H1 (cell line): Measurements from ENCODE around the gene VSIR. TPM values are rescaled to one million over a fixed set of nuclear protein-coding genes. Genes with fewer than 3 reads are reported as not detected.

Experiments
- CTCF ChIA-PET: fragments of 300-600 bp; sonication (Branson Sonifier 250); formaldehyde crosslinking; loops from one replicate; lab custom pipeline; 2021; ENCODE audit not compliant: partially characterized antibody; lab: Charles Lee
- POLR2A ChIA-PET: fragments of 300-600 bp; sonication (Branson Sonifier 250); formaldehyde crosslinking; loops from one replicate; lab custom pipeline; 2021; ENCODE audit warnings: inconsistent platforms; ENCODE audit not compliant: partially characterized antibody; lab: Charles Lee
- DNase-seq, 2 experiments: peaks; one replicate each; pipeline versions ENCODE4 v3.0.0 to v3.0.0-alpha.2; 2010 to 2022; ENCODE audit warnings: low spot score in 2 of 2, low read depth in 1 of 2, mixed read lengths in 1 of 2
- FAIRE-seq: peaks from 2 replicates; lab custom pipeline; 2011; peaks lifted over from hg19 to GRCh38; lab: Jason Lieb, UNC
- H2AFZ ChIP-seq: 2 replicates; pipeline ENCODE4 v1.8.1; 2012; ENCODE audit warnings: low read length, inconsistent platforms
- H2AK5ac ChIP-seq: 2 replicates; pipeline ENCODE4 v1.6.1; 2013; ENCODE audit warnings: low read depth, low read length
- H2BK120ac ChIP-seq: replicated peaks from 2 replicates; pipeline ENCODE3; 2013; ENCODE audit warnings: low read depth, low read length, inconsistent platforms
- H2BK12ac ChIP-seq: 2 replicates; pipeline ENCODE4 v1.6.1; 2013; ENCODE audit warnings: low read depth, low read length
- H2BK15ac ChIP-seq: 2 replicates; pipeline ENCODE4 v1.6.1; 2013; ENCODE audit warnings: low read length
- H2BK20ac ChIP-seq: 2 replicates; pipeline ENCODE4 v1.6.1; 2013; ENCODE audit warnings: low read length
- H2BK5ac ChIP-seq: 2 replicates; pipeline ENCODE4 v1.6.1; 2013; ENCODE audit warnings: low read depth, low read length
- H3K14ac ChIP-seq: 2 replicates; pipeline ENCODE4 v1.6.1; 2013; ENCODE audit warnings: inconsistent platforms; ENCODE audit not compliant: insufficient read length
- H3K18ac ChIP-seq: 2 replicates; pipeline ENCODE4 v1.6.1; 2013; ENCODE audit warnings: low read length; ENCODE audit errors: extremely low read depth
- H3K23ac ChIP-seq: 2 replicates; pipeline ENCODE4 v1.6.1; 2013; ENCODE audit warnings: inconsistent platforms; ENCODE audit not compliant: insufficient read length
- H3K23me2 ChIP-seq: 2 replicates; pipeline ENCODE4 v1.6.1; 2013; ENCODE audit warnings: low read depth, low read length
- H3K27ac ChIP-seq: 2 replicates; pipeline ENCODE4 v1.6.1; 2011; ENCODE audit warnings: low read depth, low read length, inconsistent platforms
- H3K27me3 ChIP-seq, 4 experiments: replicated peaks in 1 of 4; 1 replicate in 1 of 4; 2 replicates in 3 of 4; pipeline versions ENCODE4 v1.6.1 to v1.8.1; 2011 to 2013; ENCODE audit warnings: low read length in 3 of 4, mild to moderate bottlenecking in 3 of 4, inconsistent platforms in 2 of 4, mixed read lengths in 2 of 4, moderate library complexity in 1 of 4; ENCODE audit not compliant: control insufficient read depth in 3 of 4, insufficient read depth in 3 of 4; ENCODE audit errors: extremely low read depth in 1 of 4
- H3K36me3 ChIP-seq, 4 experiments: 2 replicates each; pipeline versions ENCODE4 v1.6.1 to v1.8.1; 2011 to 2013; ENCODE audit warnings: mild to moderate bottlenecking in 4 of 4, low read length in 3 of 4, moderate library complexity in 2 of 4, control low read depth in 1 of 4, inconsistent platforms in 1 of 4; ENCODE audit not compliant: insufficient read depth in 4 of 4, control insufficient read depth in 2 of 4
- H3K4ac ChIP-seq: replicated peaks from 2 replicates; pipeline ENCODE3; 2013; ENCODE audit warnings: low read length, low read depth, mixed read lengths, inconsistent platforms; ENCODE audit not compliant: insufficient read length
- H3K4me1 ChIP-seq, 4 experiments: replicated peaks in 1 of 4; 1 replicate in 1 of 4; 2 replicates in 3 of 4; pipeline versions ENCODE4 v1.6.1 to v1.8.1; 2011 to 2013; ENCODE audit warnings: low read length in 3 of 4, inconsistent platforms in 2 of 4, mixed read lengths in 1 of 4; ENCODE audit not compliant: insufficient read depth in 4 of 4, control insufficient read depth in 3 of 4
- H3K4me2 ChIP-seq, 2 experiments: 2 replicates each; pipeline versions ENCODE4 v1.6.1 to v1.8.1; 2011 to 2013; ENCODE audit warnings: low read depth in 2 of 2, low read length in 2 of 2, control low read depth in 1 of 2, inconsistent platforms in 1 of 2, mild to moderate bottlenecking in 1 of 2; ENCODE audit not compliant: insufficient read depth in 1 of 2
- H3K4me3 ChIP-seq, 4 experiments: fragments of 200-600, 300-600 bp in 1 of 4; sonication (generic), shearing (Covaris generic), sonication (Bioruptor Twin) in 1 of 4; 2 replicates each; pipeline versions ENCODE4 v1.5.1 to v1.8.1; 2011 to 2016; ENCODE audit warnings: low read length in 4 of 4, low read depth in 3 of 4, control low read depth in 2 of 4, inconsistent platforms in 2 of 4, mild to moderate bottlenecking in 2 of 4, mixed read lengths in 1 of 4, moderate library complexity in 1 of 4; ENCODE audit not compliant: insufficient read depth in 2 of 4; ENCODE audit errors: extremely low read depth in 1 of 4
- H3K56ac ChIP-seq: replicated peaks from 2 replicates; pipeline ENCODE3; 2013; ENCODE audit warnings: low read depth, mild to moderate bottlenecking, mixed read lengths, low read length, inconsistent platforms; ENCODE audit not compliant: insufficient read length
- H3K79me1 ChIP-seq: 2 replicates; pipeline ENCODE4 v1.6.1; 2013; ENCODE audit warnings: low read depth, low read length, control low read depth
- H3K79me2 ChIP-seq, 2 experiments: 2 replicates each; pipeline versions ENCODE4 v1.6.1 to v1.8.1; 2012 to 2013; ENCODE audit warnings: low read length in 2 of 2, mild to moderate bottlenecking in 2 of 2, inconsistent platforms in 1 of 2; ENCODE audit not compliant: insufficient read depth in 2 of 2, control insufficient read depth in 1 of 2
- H3K9ac ChIP-seq, 4 experiments: replicated peaks in 1 of 4; 1 replicate in 1 of 4; 2 replicates in 3 of 4; pipeline versions ENCODE4 v1.6.1 to v1.8.1; 2011 to 2013; ENCODE audit warnings: low read depth in 3 of 4, low read length in 3 of 4, control low read depth in 2 of 4, mild to moderate bottlenecking in 2 of 4, moderate library complexity in 2 of 4, inconsistent platforms in 1 of 4; ENCODE audit errors: extremely low read depth in 1 of 4
- H3K9me3 ChIP-seq, 2 experiments: 2 replicates each; pipeline versions ENCODE4 v1.6.1 to v1.8.1; 2012 to 2013; ENCODE audit warnings: mild to moderate bottlenecking in 2 of 2, moderate library complexity in 2 of 2, control low read depth in 1 of 2, inconsistent platforms in 1 of 2, low read depth in 1 of 2, low read length in 1 of 2, mixed read lengths in 1 of 2; ENCODE audit not compliant: insufficient read depth in 2 of 2
- H4K20me1 ChIP-seq, 2 experiments: replicated peaks in 1 of 2; 2 replicates each; pipeline versions ENCODE3 to v1.8.1; 2011 to 2013; ENCODE audit warnings: inconsistent platforms in 2 of 2, low read length in 2 of 2, mild to moderate bottlenecking in 1 of 2; ENCODE audit not compliant: insufficient read depth in 2 of 2, control insufficient read depth in 1 of 2
- H4K5ac ChIP-seq: 2 replicates; pipeline ENCODE4 v1.6.1; 2013; ENCODE audit warnings: low read length, low read depth, mixed read lengths, inconsistent platforms; ENCODE audit not compliant: insufficient read length
- H4K8ac ChIP-seq: 2 replicates; pipeline ENCODE4 v1.8.0; 2013; ENCODE audit warnings: mild to moderate bottlenecking, moderate library complexity, low read length, inconsistent platforms; ENCODE audit not compliant: insufficient read depth; ENCODE audit errors: extremely low read depth
- H4K91ac ChIP-seq: replicated peaks from 2 replicates; pipeline ENCODE3; 2013; ENCODE audit warnings: low read length, mixed read lengths, inconsistent platforms; ENCODE audit not compliant: insufficient read length
- BCL11A ChIP-seq, 2 experiments: IDR thresholded peaks; one replicate each; pipeline ENCODE4 v1.6.1; 2011; ENCODE audit warnings: low read depth in 2 of 2, low read length in 2 of 2, mild to moderate bottlenecking in 2 of 2
- EZH2 ChIP-seq: fragments of 200-600 bp; sonication (generic); IDR thresholded peaks from 2 replicates; pipeline ENCODE4 v1.7.1; 2012; ENCODE audit warnings: low read depth, mild to moderate bottlenecking, moderate library complexity, low read length, inconsistent platforms; ENCODE audit not compliant: severe bottlenecking
- RXRA ChIP-seq: IDR thresholded peaks from 2 replicates; pipeline ENCODE4 v1.6.1; 2011; ENCODE audit warnings: low read depth, mild to moderate bottlenecking, low read length, moderate library complexity; ENCODE audit not compliant: insufficient read depth
- SIX5 ChIP-seq: IDR thresholded peaks from 2 replicates; pipeline ENCODE4 v1.6.1; 2011; ENCODE audit warnings: mild to moderate bottlenecking, low read depth, low read length
- TAF1 ChIP-seq: IDR thresholded peaks from 2 replicates; pipeline ENCODE4 v1.6.1; 2011; ENCODE audit warnings: mild to moderate bottlenecking, low read depth, low read length
- TAF7 ChIP-seq: optimal IDR thresholded peaks from 2 replicates; pipeline ENCODE3; 2011; ENCODE audit warnings: low read depth, mild to moderate bottlenecking, inconsistent platforms, low read length, moderate library complexity, borderline replicate concordance
- TBP ChIP-seq: IDR thresholded peaks from 2 replicates; pipeline ENCODE4 v1.6.1; 2011; ENCODE audit warnings: low read depth, low read length, improper control_type of control experiment
- YY1 ChIP-seq: IDR thresholded peaks from 2 replicates; pipeline ENCODE4 v1.6.1; 2011; ENCODE audit warnings: low read depth, mild to moderate bottlenecking, low read length
- ZNF274 ChIP-seq: IDR thresholded peaks from 2 replicates; pipeline ENCODE4 v1.7.0; 2012; ENCODE audit warnings: low read length, borderline replicate concordance; ENCODE audit errors: extremely low read depth
- WGBS, 2 experiments: shearing (Covaris generic) in 1 of 2; methylation state at CpG; one replicate each; pipeline versions ENCODE4 v1.1.6 to v1.1.7; 2013 to 2015; ENCODE audit warnings: low lambda C conversion rate in 2 of 2, mixed read lengths in 2 of 2, inconsistent platforms in 1 of 2, low coverage in 1 of 2, missing lambda C conversion rate in 1 of 2; ENCODE audit not compliant: insufficient replicate concordance in 2 of 2, insufficient coverage in 1 of 2, insufficient read length in 1 of 2; ENCODE audit errors: extremely low coverage in 1 of 2, missing lambda C conversion rate in 1 of 2; 5-methylcytosine and 5-hydroxymethylcytosine counted together
- polyA plus RNA-seq, 7 experiments: library from polyadenylated mRNA; depleted of rRNA in 3 of 7; stranded (reverse) in 5 of 7; unstranded in 2 of 7; fragments of >200 nt in 5 of 7; fragments of 200-250 nt in 2 of 7; gene quantifications; 1 replicate in 5 of 7; 2 replicates in 1 of 7; 4 replicates in 1 of 7; pipeline versions ENCODE4 v1.2.1 to v1.2.3, GENCODE V29; 2011 to 2013; ENCODE audit warnings: missing spikeins in 2 of 7, mixed read lengths in 2 of 7
- total RNA-seq: library from RNA; stranded (reverse); fragmentation: NEBNext Ultra II Directional; extraction: Animal tissue kit (Norgen Biotek cat#: 25700); gene quantifications from 2 replicates; pipeline ENCODE4 v1.2.1, GENCODE V29; 2021
- TF ChIP-seq, protein P1 (sequence below): IDR thresholded peaks from 2 replicates; pipeline ENCODE4 v1.6.1; 2011; ENCODE audit warnings: low read depth, mild to moderate bottlenecking, low read length; ENCODE audit not compliant: insufficient read depth
- TF ChIP-seq, protein P2 (sequence below): IDR thresholded peaks from 2 replicates; pipeline ENCODE4 v1.6.1; 2012; ENCODE audit warnings: inconsistent platforms

Gene VSIR
- total and polyA plus RNA-seq, 2 of the 8 experiments (the other 6 are each of a cell fraction or from before 2014, with no cell fraction given), result 0.33 TPM; not detected in 1

DNA sequence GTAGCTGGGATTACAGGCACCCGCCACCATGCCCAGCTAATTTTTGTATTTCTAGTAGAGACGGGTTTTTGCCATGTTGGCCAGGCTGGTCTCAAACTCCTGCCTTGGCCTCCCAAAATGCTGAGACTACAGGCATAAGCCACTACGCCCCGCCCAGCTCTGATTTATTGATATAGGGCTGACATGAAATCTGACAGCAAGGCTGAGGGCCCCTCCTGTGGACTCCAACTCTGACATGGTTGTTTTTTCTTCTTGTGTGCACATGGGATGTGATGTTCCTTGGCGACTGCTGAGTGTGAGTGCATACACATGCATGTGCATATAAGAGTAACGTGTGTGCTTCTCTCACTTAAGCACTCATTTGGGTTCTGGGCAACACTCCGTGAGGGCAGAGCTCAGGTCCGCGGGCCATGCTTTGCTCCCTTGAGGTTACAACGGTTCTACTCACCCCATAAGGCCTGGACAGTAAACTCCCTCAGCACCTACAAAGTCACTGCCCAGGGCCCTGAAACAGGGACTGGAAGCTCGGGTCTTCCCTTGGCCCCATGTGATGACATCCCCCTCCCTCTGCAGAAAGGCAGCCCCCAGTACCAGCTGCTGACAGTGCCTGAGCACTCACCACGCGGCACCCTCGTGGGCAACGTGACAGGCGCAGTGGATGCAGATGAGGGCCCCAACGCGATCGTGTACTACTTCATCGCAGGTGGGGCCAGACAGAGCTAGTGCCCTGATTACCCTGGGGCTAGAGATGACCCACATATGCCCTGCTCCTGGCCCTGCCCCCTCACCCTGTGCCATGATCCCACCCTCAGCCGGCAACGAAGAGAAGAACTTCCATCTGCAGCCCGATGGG lies 33.6 kb upstream of the VSIR start:
- H4K8ac ChIP-seq, result no peak overlapping the region
- no peak overlapping the region for H3K23ac ChIP-seq
- no peak for FAIRE-seq
- no peak overlapping the region for H3K56ac ChIP-seq
- H3K27ac ChIP-seq, result no peak overlapping the region
- H3K4me2 ChIP-seq, result peak overlapping the region in 1 of 2 experiments; percentile 51; a peak in 1 of 4 replicates
- no peak overlapping the region for H3K4ac ChIP-seq
- H3K79me1 ChIP-seq, result no peaks in the 10 kb centered on the region
- H4K91ac ChIP-seq, result peak overlapping the region; percentile 22
- no peak overlapping the region for H2BK12ac ChIP-seq
- no peak overlapping the region; the same call in 1 of the 2 replicates for H3K18ac ChIP-seq
- H2BK5ac ChIP-seq, result no peak overlapping the region
- no peak overlapping the region for H2BK15ac ChIP-seq
- no peak overlapping the region for H4K5ac ChIP-seq
- DNase-seq, result no peak
- no peaks in the 10 kb centered on the region for H3K79me2 ChIP-seq
- H4K20me1 ChIP-seq, result no peaks in the 10 kb centered on the region
- ChIA-PET CTCF (interaction anchor here (0.6 to 5.0 kb wide), 14 partner anchors 15 to 344 kb away, joined by 3 to 21 read pairs (median 3); partner anchors contain the start of genes PSAP and VSIR), POLR2A (interaction anchor here (1.1 to 2.2 kb wide), 4 partner anchors 8 to 111 kb away, joined by 3 to 10 read pairs (median 5); no protein-coding TSS in a partner anchor)
- no peak overlapping the region for H2AFZ ChIP-seq
- 89% methylated on average over 23 of the region's 23 CpGs; no CpG with 5 or more reads in 1 of the 2 experiments for WGBS, 2 experiments
- H3K9ac ChIP-seq, result no peak overlapping the region
- peaks cover 0 to 13% (median 10%) of the 10 kb centered on the region in 4 experiments; a peak in 6 of 7 replicates for H3K27me3 ChIP-seq
- H3K36me3 ChIP-seq, result no peaks in the 10 kb centered on the region
- H2BK120ac ChIP-seq, result no peak overlapping the region
- no peak overlapping the region for H3K14ac ChIP-seq
- no peaks in the 10 kb centered on the region for H3K23me2 ChIP-seq
- no peak overlapping the region for H3K4me3 ChIP-seq
- no peak overlapping the region for H2AK5ac ChIP-seq
- H2BK20ac ChIP-seq, result no peak overlapping the region
- H3K9me3 ChIP-seq, result no peaks in the 10 kb centered on the region
- peaks cover 0 to 7% (median 3%) of the 10 kb centered on the region in 4 experiments; a peak in 5 of 7 replicates for H3K4me1 ChIP-seq
- TF ChIP-seq, protein P1, sequence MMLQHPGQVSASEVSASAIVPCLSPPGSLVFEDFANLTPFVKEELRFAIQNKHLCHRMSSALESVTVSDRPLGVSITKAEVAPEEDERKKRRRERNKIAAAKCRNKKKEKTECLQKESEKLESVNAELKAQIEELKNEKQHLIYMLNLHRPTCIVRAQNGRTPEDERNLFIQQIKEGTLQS, result no peak
- TF ChIP-seq, protein P2, sequence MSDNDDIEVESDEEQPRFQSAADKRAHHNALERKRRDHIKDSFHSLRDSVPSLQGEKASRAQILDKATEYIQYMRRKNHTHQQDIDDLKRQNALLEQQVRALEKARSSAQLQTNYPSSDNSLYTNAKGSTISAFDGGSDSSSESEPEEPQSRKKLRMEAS, result no peak
- TF ChIP-seq TBP (no peak), TAF1 (no peak), BCL11A (IDR thresholded peaks at IDR 0.05; ENCODE audit: low read depth in 2 of 2, low read length in 2 of 2) (no peak), ZNF274 (no peak), EZH2 (no peak), YY1 (no peak), TAF7 (no peak), RXRA (no peak), SIX5 (no peak)
